IMR-90 (cell line): ENCODE results near the gene SLC6A13. TPM values are rescaled to one million over a fixed set of nuclear protein-coding genes. Genes with fewer than 3 reads are reported as not detected.

Experiments
- ATAC-seq: fragments of 200-7000 bp; cut with Tn5 transposase; 2 replicates; pipeline ENCODE4 v1.9.1; 2020; ENCODE audit warnings: low read depth, mild to moderate bottlenecking, moderate library complexity
- BruUV-seq: library from RNA; stranded (reverse); fragments of 400-500 nt; replicated peaks from 2 replicates; lab custom pipeline; 2021; lab: Mats Ljungman, UMichigan
- CTCF ChIA-PET: fragments of 300-600 bp; formaldehyde crosslinking; extraction: SDS; loops from one replicate; lab custom pipeline; 2021; ENCODE audit warnings: antibody characterized with exemption; lab: Yijun Ruan, JAX
- POLR2A ChIA-PET: fragments of 300-600 bp; sonication (Branson Sonifier 250); formaldehyde crosslinking; loops from one replicate; lab custom pipeline; 2022; ENCODE audit warnings: antibody characterized with exemption; ENCODE audit not compliant: unreplicated experiment; lab: Charles Lee
- DNase-seq: peaks from one replicate; pipeline ENCODE4 v3.0.0; 2013
- H2AFZ ChIP-seq: replicated peaks from 2 replicates; pipeline ENCODE3; 2013; ENCODE audit warnings: low read length, mild to moderate bottlenecking; ENCODE audit not compliant: poor library complexity
- H2AK5ac ChIP-seq: 2 replicates; pipeline ENCODE4 v1.6.1; 2013; ENCODE audit warnings: low read depth, low read length, inconsistent platforms
- H2AK9ac ChIP-seq: replicated peaks from 2 replicates; pipeline ENCODE3; 2013; ENCODE audit warnings: mild to moderate bottlenecking, low read depth, low read length, moderate library complexity; ENCODE audit not compliant: poor library complexity
- H2BK120ac ChIP-seq: 2 replicates; pipeline ENCODE4 v1.6.1; 2013; ENCODE audit warnings: low read depth, low read length, inconsistent platforms
- H2BK15ac ChIP-seq: 3 replicates; pipeline ENCODE4 v1.6.1; 2013; ENCODE audit warnings: low read depth, low read length, inconsistent platforms
- H2BK20ac ChIP-seq: 2 replicates; pipeline ENCODE4 v1.6.1; 2013; ENCODE audit warnings: low read depth, mild to moderate bottlenecking, inconsistent platforms, low read length, moderate library complexity
- H2BK5ac ChIP-seq: 2 replicates; pipeline ENCODE4 v1.6.1; 2013; ENCODE audit warnings: mild to moderate bottlenecking, low read depth, low read length, inconsistent platforms; ENCODE audit not compliant: poor library complexity, severe bottlenecking
- H3K14ac ChIP-seq: replicated peaks from 2 replicates; pipeline ENCODE4 v1.6.1; 2013; ENCODE audit warnings: low read depth, low read length, inconsistent platforms
- H3K18ac ChIP-seq: 2 replicates; pipeline ENCODE4 v1.6.1; 2013; ENCODE audit warnings: low read depth, low read length, control low read depth
- H3K23ac ChIP-seq: 2 replicates; pipeline ENCODE4 v1.6.1; 2013; ENCODE audit warnings: low read depth, low read length, inconsistent platforms
- H3K27ac ChIP-seq: 2 replicates; pipeline ENCODE4 v1.5.1; 2013; ENCODE audit warnings: mild to moderate bottlenecking, control low read depth, low read length; ENCODE audit not compliant: insufficient read depth
- H3K27me3 ChIP-seq: 2 replicates; pipeline ENCODE4 v1.6.1; 2013; ENCODE audit warnings: low read length; ENCODE audit not compliant: control insufficient read depth, insufficient read depth
- H3K36me3 ChIP-seq: 2 replicates; pipeline ENCODE4 v1.6.1; 2013; ENCODE audit warnings: low read length, mixed read lengths; ENCODE audit not compliant: control insufficient read depth, insufficient read depth
- H3K4ac ChIP-seq: 2 replicates; pipeline ENCODE4 v1.6.1; 2013; ENCODE audit warnings: low read depth, low read length, inconsistent platforms
- H3K4me1 ChIP-seq: 2 replicates; pipeline ENCODE4 v1.6.1; 2013; ENCODE audit warnings: low read length, mixed read lengths; ENCODE audit not compliant: control insufficient read depth, insufficient read depth
- H3K4me2 ChIP-seq: 2 replicates; pipeline ENCODE4 v1.6.1; 2013; ENCODE audit warnings: low read depth, mild to moderate bottlenecking, control low read depth, low read length, moderate library complexity
- H3K4me3 ChIP-seq: 2 replicates; pipeline ENCODE4 v1.5.1; 2013; ENCODE audit warnings: low read depth, mild to moderate bottlenecking, control low read depth, low read length, moderate library complexity; ENCODE audit not compliant: insufficient read depth
- H3K56ac ChIP-seq: 2 replicates; pipeline ENCODE4 v1.6.1; 2013; ENCODE audit warnings: low read length, inconsistent platforms; ENCODE audit not compliant: insufficient read depth; ENCODE audit errors: extremely low read depth
- H3K79me1 ChIP-seq, 2 experiments: 2 replicates each; pipeline ENCODE4 v1.6.1; 2013; ENCODE audit warnings: low read length in 2 of 2, inconsistent platforms in 1 of 2, low read depth in 1 of 2
- H3K9ac ChIP-seq: 2 replicates; pipeline ENCODE4 v1.6.1; 2013; ENCODE audit warnings: low read depth, low read length, control low read depth
- H3K9me1 ChIP-seq: 2 replicates; pipeline ENCODE4 v1.6.1; 2013; ENCODE audit warnings: low read length, inconsistent platforms; ENCODE audit not compliant: insufficient read depth
- H3K9me3 ChIP-seq: 2 replicates; pipeline ENCODE4 v1.6.1; 2013; ENCODE audit warnings: low read length; ENCODE audit not compliant: control insufficient read depth, insufficient read depth
- H4K20me1 ChIP-seq: 2 replicates; pipeline ENCODE4 v1.6.1; 2013; ENCODE audit warnings: low read length, inconsistent platforms; ENCODE audit not compliant: insufficient read depth
- H4K5ac ChIP-seq: 2 replicates; pipeline ENCODE4 v1.6.1; 2013; ENCODE audit warnings: mild to moderate bottlenecking, low read depth, low read length, control low read depth
- H4K8ac ChIP-seq, 2 experiments: 2 replicates each; pipeline ENCODE4 v1.6.1; 2013; ENCODE audit warnings: low read depth in 2 of 2, low read length in 2 of 2, control low read depth in 1 of 2, inconsistent platforms in 1 of 2
- H4K91ac ChIP-seq: 2 replicates; pipeline ENCODE4 v1.6.1; 2013; ENCODE audit warnings: low read depth, low read length, inconsistent platforms; ENCODE audit not compliant: insufficient read depth
- CEBPB ChIP-seq: IDR thresholded peaks from 2 replicates; pipeline ENCODE4 v1.6.1; 2012; ENCODE audit warnings: low read depth, low read length, improper control_type of control experiment
- MAFK ChIP-seq: IDR thresholded peaks from 2 replicates; pipeline ENCODE4 v1.6.1; 2012; ENCODE audit warnings: low read depth, low read length, improper control_type of control experiment
- MXI1 ChIP-seq: IDR thresholded peaks from 2 replicates; pipeline ENCODE4 v1.6.1; 2012; ENCODE audit warnings: low read depth, mild to moderate bottlenecking, low read length, moderate library complexity, borderline replicate concordance
- RCOR1 ChIP-seq: IDR thresholded peaks from 2 replicates; pipeline ENCODE4 v1.6.1; 2012; ENCODE audit warnings: mild to moderate bottlenecking, low read length, improper control_type of control experiment; ENCODE audit not compliant: insufficient replicate concordance
- WGBS, 2 experiments: methylation state at CpG; one replicate each; pipeline versions ENCODE4 v1.1.5 to v1.1.7; 2013; ENCODE audit warnings: missing lambda C conversion rate in 2 of 2; ENCODE audit not compliant: insufficient read length in 1 of 2; ENCODE audit errors: extremely low coverage in 2 of 2; 5-methylcytosine and 5-hydroxymethylcytosine counted together
- dilution Hi-C: fragments of 300-500 bp; cut with HindIII; formaldehyde crosslinking; loops from one replicate; pipeline ENCODE4 v1.14.3; 2018; ENCODE audit warnings: low sequenced_read_pairs; ENCODE audit not compliant: unreplicated experiment
- in situ Hi-C: fragments of 300-500 bp; cut with MboI; formaldehyde crosslinking; loops from 3 replicates; pipeline ENCODE4 v1.14.3; 2019; ENCODE audit warnings: low sequenced_read_pairs, inconsistent platforms, mixed read lengths
- intact Hi-C: fragments of 100-400 bp; cut with micrococcal nuclease; formaldehyde crosslinking; loops from 2 replicates; pipeline ENCODE4 v1.10.0; 2022
- polyA plus RNA-seq, 3 experiments: library from polyadenylated mRNA; depleted of rRNA; stranded (reverse); fragments of >200 nt; gene quantifications; 2 replicates each; pipeline ENCODE4 v1.2.3, GENCODE V29; 2012; ENCODE audit warnings: low replicate concordance in 1 of 3
- total RNA-seq: library from RNA; depleted of rRNA; stranded (reverse); fragments of >200 nt; gene quantifications from 2 replicates; pipeline ENCODE4 v1.2.3, GENCODE V29; 2012

Gene SLC6A13
- total and polyA plus RNA-seq, 2 of the 4 experiments (the other 2 are of a cell fraction), result under 0.01 to 0.10 TPM

GRCh38 chr12:191541-191940 is 71.1 kb downstream of the SLC6A13 start:
- ATAC-seq (no peak), DNase-seq (no peak)
- intact Hi-C loops (no loop called here), in situ Hi-C loops (no loop called here), dilution Hi-C loops (no loop called here)
- Histone ChIP-seq H2AK9ac (no peak overlapping the region), H3K4me2 (no peak overlapping the region), H2BK20ac (no peak overlapping the region), H3K9ac (no peak overlapping the region), H4K5ac (no peak overlapping the region), H2BK120ac (no peak overlapping the region), H4K8ac (no peak overlapping the region), H2AK5ac (no peak overlapping the region), H3K56ac (no peak overlapping the region), H3K79me1 (no peaks in the 10 kb centered on the region), H3K36me3 (no peaks in the 10 kb centered on the region), H3K14ac (no peak overlapping the region), H3K18ac (no peak overlapping the region), H3K23ac (no peak overlapping the region), H3K27ac (no peak overlapping the region), H2AFZ (no peak overlapping the region), H3K4ac (no peak overlapping the region), H3K4me1 (0 out of 2 replicates have a peak, but pooled peaks cover 2% of the 10 kb centered on the region), H3K27me3 (peaks cover 53% of the 10 kb centered on the region), H4K91ac (no peak overlapping the region), H2BK15ac (no peak overlapping the region), H3K9me3 (peaks cover 2% of the 10 kb centered on the region; the same call in 1 of the 2 replicates), H3K4me3 (no peak overlapping the region), H4K20me1 (no peaks in the 10 kb centered on the region), H2BK5ac (no peak overlapping the region), H3K9me1 (no peaks in the 10 kb centered on the region)
- POLR2A ChIA-PET, result no interaction called here
- no peak for TF ChIP-seq CEBPB
- TF ChIP-seq MAFK, result no peak
- no peak for TF ChIP-seq RCOR1
- TF ChIP-seq MXI1, result no peak
- no CpG with 5 or more reads among the region's 3 CpGs for WGBS, 2 experiments
- no TSS peak for BruUV-seq
- CTCF ChIA-PET, result no interaction called here
